HG03175 (cell line): ENCODE data around the gene MYBPC3.
"Not testable (repeated sequence)": the region's sequence is repeated elsewhere in the genome, so short reads cannot be mapped to it uniquely, and the experiment has no call there.

Experiments
- ATAC-seq: cut with Tn5 transposase; IDR thresholded peaks from one replicate; pipeline ENCODE4 v1.9.1; 2021; ENCODE audit warnings: mild to moderate bottlenecking, moderate library complexity; ENCODE audit not compliant: unreplicated experiment

The MYBPC3 gene

GRCh38 chr11:47340980-47341775 lies 11.3 kb downstream of the MYBPC3 start:
- ATAC-seq, result no peak

- ATAC-seq, result no peak
These were observed 12.5 kb downstream of the MYBPC3 start for GRCh38 chr11:47340010-47340409.

DNA sequence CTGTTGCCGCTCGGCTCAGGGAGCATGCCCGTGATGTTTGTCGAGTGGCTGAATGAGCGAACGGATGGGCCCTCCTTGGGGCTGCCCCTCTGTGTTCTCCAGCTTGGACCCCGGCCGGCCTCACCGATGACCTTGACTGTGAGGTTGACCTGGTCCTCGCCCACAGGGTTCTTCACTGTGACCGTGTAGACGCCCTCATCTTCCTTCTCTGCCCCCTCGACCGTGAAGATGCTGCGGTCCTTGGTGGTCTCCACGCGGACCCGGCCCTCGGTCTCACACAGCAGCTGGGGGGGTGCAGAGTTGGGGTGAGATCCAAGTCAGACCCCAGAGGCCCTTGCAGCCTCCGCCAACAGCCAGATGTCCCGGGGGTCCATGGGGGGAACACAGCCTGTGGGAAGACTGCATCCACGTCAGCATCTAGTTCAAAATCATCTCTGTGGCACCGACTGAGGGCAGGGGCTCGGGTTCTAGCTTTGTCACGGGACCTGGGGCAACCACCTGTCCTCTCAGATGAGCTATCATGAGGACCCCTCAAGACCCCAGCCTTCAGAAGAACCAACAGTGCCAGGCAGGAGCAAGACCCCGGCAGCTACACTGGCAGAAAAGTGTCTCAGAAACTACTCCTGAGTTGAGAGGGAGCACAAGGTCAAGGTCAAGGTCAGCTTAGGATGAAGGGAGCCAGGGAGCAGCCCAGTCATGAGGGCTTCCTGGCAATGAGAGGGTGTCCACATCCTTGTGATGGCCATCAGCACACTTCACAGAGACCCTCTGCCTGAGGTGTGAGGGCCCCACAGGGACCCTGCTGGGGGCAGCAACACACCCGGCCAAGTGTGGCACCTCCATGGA lies 13.9 kb downstream of the MYBPC3 start:
- ATAC-seq, result no peak

GRCh38 chr11:47337229-47337924 lies 15.1 kb downstream of the MYBPC3 start:
- no peak for ATAC-seq

DNA sequence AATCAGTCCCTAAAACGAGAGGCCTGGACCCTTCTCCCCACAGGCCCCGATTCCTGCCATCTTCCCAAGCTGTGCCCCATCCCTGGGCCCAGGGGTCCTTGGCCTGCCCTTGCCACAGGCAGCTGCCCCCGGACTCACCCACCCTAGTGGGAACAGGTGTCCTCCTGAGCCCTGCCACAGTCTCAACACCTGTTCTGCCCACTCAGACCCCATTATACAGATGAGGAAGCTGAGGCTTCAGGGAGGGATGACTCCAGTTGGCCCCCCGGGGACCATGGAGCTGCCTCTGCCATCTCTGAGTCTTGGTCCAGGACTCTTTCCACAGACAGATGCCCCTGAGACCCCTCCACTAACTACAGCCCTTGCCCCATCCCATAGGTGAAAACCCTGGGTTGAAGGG lies 15.9 kb downstream of the MYBPC3 start:
- no peak for ATAC-seq

- no peak for ATAC-seq
These were observed 16.8 kb downstream of the MYBPC3 start for GRCh38 chr11:47335733-47336132.

DNA sequence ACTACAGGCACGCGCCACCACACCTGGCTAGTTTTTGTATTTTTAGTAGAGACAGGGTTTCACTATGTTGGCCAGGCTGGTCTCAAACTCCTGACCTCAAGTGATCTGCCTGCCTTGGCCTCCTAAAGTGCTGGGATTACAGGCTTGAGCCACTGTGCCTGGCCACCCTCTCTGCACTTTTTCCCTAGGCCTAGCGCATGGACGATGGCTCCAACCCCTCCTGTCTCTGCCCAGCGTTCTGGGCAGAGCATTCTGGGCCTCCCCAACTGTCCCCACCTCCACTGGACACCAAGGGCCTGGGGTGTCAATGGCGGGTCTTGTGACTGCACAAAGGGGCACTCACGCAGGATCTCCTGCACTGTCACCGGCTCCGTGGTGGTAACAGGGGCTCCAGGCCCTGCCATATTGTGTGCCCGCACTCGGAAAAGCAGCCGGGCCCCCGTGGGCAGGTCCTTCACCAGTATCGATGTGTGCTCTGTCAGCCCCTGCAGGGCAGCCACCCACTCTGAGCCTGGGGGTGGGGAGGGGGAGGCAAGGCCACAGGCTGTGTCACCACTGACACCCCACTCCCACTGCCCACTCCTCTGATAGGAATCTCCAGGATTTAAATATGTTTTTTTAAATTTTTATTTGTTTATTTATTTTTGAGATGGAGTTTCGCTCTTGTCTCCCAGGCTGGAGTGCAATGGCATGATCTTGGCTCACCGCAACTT lies 17.6 kb downstream of the MYBPC3 start:
- not testable (repeated sequence) for ATAC-seq

GRCh38 chr11:47333886-47334443 lies 18.5 kb downstream of the MYBPC3 start:
- ATAC-seq, result no peak

GRCh38 chr11:47333526-47333845 lies 19.0 kb downstream of the MYBPC3 start:
- ATAC-seq, result no peak

- no peak for ATAC-seq
These were observed 19.5 kb downstream of the MYBPC3 start for GRCh38 chr11:47332791-47333525.

GRCh38 chr11:47332303-47332711 lies 20.2 kb downstream of the MYBPC3 start:
- no peak for ATAC-seq

GRCh38 chr11:47331454-47332302 lies 20.8 kb downstream of the MYBPC3 start:
- no peak for ATAC-seq

GRCh38 chr11:47329987-47330931 lies 22.2 kb downstream of the MYBPC3 start:
- no peak for ATAC-seq

DNA sequence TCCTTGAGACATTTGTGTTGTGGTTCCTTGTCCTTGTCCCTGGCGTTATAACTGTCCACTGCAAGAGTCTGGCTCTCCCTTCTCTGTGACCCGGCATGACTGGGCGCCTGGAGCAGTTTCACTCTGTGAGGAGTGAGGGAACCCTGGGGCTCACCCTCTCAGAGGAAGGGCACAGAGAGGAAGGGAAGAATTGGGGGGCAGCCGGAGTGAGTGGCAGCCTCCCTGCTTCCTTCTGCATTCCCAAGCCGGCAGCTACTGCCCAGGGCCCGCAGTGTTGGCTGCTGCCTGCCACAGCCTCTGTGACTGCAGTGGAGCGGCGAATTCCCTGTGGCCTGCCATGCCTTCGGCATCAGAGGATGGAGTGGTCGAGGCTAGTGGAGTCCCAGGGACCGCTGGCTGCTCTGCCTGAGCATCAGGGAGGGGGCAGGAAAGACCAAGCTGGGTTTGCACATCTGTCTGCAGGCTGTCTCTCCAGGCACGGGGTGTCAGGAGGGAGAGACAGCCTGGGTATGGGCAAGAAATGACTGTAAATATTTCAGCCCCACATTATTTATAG lies 23.0 kb downstream of the MYBPC3 start:
- no peak for ATAC-seq

DNA sequence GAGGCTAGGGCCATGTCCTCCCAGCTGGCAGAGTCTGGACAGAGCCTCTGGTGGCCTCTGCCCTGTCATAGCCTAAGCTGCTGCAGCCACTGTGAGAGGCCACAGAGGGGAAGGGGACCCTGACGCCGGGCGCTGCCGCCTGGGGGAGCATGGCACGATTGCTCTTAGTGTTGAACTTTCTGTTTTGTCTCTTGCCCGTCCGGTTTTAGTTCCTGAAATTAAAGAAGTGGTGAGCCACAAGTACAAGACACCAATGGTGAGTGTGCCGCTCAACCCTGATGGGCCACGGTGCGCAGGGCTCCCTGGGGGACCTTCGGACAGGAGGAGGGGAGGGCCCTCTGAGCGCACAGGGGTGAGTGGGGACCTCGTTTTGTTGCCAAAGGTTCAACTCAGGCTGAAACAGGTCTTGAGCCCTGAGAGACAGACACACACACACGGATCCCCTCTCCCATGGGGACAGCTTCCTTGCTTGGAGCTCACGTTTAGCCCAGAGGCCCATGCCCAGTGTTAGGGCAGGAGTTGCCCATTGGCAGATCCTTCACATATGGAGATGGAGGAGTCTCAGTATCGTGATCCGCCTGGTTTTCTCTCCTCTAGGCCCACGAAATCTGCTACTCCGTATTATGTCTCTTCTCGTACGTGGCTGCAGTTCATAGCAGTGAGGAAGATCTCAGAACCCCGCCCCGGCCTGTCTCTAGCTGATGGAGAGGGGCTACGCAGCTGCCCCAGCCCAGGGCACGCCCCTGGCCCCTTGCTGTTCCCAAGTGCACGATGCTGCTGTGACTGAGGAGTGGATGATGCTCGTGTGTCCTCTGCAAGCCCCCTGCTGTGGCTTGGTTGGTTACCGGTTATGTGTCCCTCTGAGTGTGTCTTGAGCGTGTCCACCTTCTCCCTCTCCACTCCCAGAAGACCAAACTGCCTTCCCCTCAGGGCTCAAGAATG lies 23.8 kb downstream of the MYBPC3 start:
- ATAC-seq, result peak; percentile 66

GRCh38 chr11:47327949-47328348 lies 24.6 kb downstream of the MYBPC3 start:
- ATAC-seq, result no peak

- ATAC-seq, result no peak
These were observed 25.5 kb downstream of the MYBPC3 start for GRCh38 chr11:47327025-47327424.
